GM12875 (cell line): Measurements from ENCODE around the gene ATP11C.

ENCODE experiments used
- H3K4me3 ChIP-seq: one replicate; pipeline ENCODE4 v1.5.1; 2011; ENCODE audit warnings: low read depth, low read length, control low read depth
- CTCF ChIP-seq: IDR thresholded peaks from 2 replicates; pipeline ENCODE4 v1.5.1; 2011; ENCODE audit warnings: low read depth, mild to moderate bottlenecking, control low read depth, inconsistent platforms, low read length, moderate library complexity, borderline replicate concordance; ENCODE audit not compliant: insufficient read depth

The ATP11C gene

GRCh38 chrX:139933904-139934303 lies 1.1 kb upstream of the ATP11C start:
- H3K4me3 ChIP-seq = no peak overlapping the region
- no peak for TF ChIP-seq CTCF

GRCh38 chrX:139932073-139932900 lies 566 bp downstream of the ATP11C start:
- peak overlapping the region; percentile 73 for H3K4me3 ChIP-seq
- no peak for TF ChIP-seq CTCF

DNA sequence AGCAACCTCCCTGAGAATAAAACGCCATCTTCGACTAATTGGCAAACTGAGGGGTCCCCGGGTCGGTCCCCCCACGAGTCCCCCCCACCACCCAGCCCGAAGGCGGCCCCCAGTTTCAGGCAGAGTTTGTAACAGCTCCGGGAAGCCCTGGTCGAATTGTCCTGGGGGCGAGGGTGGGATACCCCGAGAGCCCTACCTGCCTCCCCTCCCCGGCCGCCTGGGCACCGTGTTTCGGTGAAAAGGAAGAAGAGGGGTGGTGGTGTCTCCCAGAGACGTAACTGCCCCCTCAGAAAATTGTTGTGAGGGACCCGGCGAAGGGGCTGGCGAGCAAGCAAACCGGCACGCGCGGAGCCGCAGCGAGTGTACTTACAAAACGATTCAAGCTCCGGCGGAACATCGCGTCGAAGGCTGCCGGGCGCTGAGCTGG lies 1.2 kb downstream of the ATP11C start:
- peak overlapping the region; percentile 73 for H3K4me3 ChIP-seq
- TF ChIP-seq CTCF = no peak

GRCh38 chrX:139930916-139931645 lies 1.8 kb downstream of the ATP11C start:
- peak overlapping the region; percentile 73 for H3K4me3 ChIP-seq
- no peak for TF ChIP-seq CTCF

- H3K4me3 ChIP-seq = peak overlapping the region; percentile 19
- TF ChIP-seq CTCF = no peak
These were observed 2.5 kb downstream of the ATP11C start for GRCh38 chrX:139930401-139930800.

DNA sequence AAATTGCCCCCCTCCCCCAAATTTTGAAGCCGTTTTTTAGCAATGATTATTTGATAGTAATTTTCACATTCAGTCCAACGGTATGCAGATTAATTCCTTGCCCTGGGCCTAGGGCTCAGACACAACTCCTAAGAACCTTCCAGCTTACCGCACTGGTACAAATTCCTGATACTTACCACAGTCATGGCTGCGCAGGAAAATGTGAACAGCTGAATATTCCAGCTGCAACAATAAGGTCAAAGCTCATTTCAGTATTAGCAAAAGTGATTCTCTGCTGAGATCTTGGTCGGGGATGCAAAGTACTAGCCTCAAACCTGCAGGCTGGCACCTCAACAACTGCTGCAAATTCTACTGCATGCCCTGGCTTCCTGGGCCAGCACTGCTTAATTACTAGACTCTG lies 3.0 kb downstream of the ATP11C start:
- TF ChIP-seq CTCF = no peak
- H3K4me3 ChIP-seq = no peak overlapping the region

GRCh38 chrX:139924696-139925095 lies 8.2 kb downstream of the ATP11C start:
- no peak for TF ChIP-seq CTCF
- no peak overlapping the region for H3K4me3 ChIP-seq
